HepG2 (cell line): ENCODE results near the gene TET3. TPM values are rescaled to one million over a fixed set of nuclear protein-coding genes. Genes with fewer than 3 reads are reported as not detected.

Experiments used
- EP300 ChIP-seq, 3 experiments: sonication (generic) in 1 of 3; formaldehyde crosslinking in 1 of 3; IDR thresholded peaks; 2 replicates each; pipeline versions ENCODE4 v1.5.1 to v1.6.1; 2011 to 2020; ENCODE audit warnings: low read depth in 2 of 3, low read length in 2 of 3, borderline replicate concordance in 1 of 3, improper control_type of control experiment in 1 of 3, mild to moderate bottlenecking in 1 of 3, missing genetic modification reagents in 1 of 3, moderate library complexity in 1 of 3
- GATAD2A ChIP-seq: IDR thresholded peaks from 2 replicates; pipeline ENCODE4 v1.6.1; 2016
- IRF9 ChIP-seq: sonication (generic); formaldehyde crosslinking; IDR thresholded peaks from 2 replicates; pipeline ENCODE4 v1.8.0; 2022; ENCODE audit warnings: missing genetic modification reagents, mild to moderate bottlenecking, borderline replicate concordance
- NFE2L1 ChIP-seq: sonication (generic); formaldehyde crosslinking; IDR thresholded peaks from 2 replicates; pipeline ENCODE4 v1.4.0; 2020; ENCODE audit warnings: missing genetic modification reagents, mild to moderate bottlenecking, borderline replicate concordance
- NRL ChIP-seq: sonication (generic); formaldehyde crosslinking; IDR thresholded peaks from 2 replicates; pipeline ENCODE4 v1.5.0; 2020; ENCODE audit warnings: missing genetic modification reagents, mild to moderate bottlenecking, moderate library complexity, borderline replicate concordance
- SNAPC5 ChIP-seq: sonication (generic); formaldehyde crosslinking; IDR thresholded peaks from 2 replicates; pipeline ENCODE4 v1.8.1; 2023; ENCODE audit warnings: mild to moderate bottlenecking, missing genetic modification reagents, borderline replicate concordance
- SRSF9 ChIP-seq: fragments of 200-400 bp; formaldehyde crosslinking; IDR thresholded peaks from 2 replicates; pipeline ENCODE4 v1.6.1; 2018; ENCODE audit warnings: borderline replicate concordance, mild to moderate bottlenecking, low read depth, low read length; ENCODE audit not compliant: insufficient read depth, poor library complexity, severe bottlenecking
- SSRP1 ChIP-seq: IDR thresholded peaks from 2 replicates; pipeline ENCODE4 v1.6.1; 2016; ENCODE audit warnings: control low read depth
- ZBTB40 ChIP-seq, 2 experiments: fragments of 450-650 bp in 1 of 2; sonication (generic) in 1 of 2; formaldehyde crosslinking in 1 of 2; IDR thresholded peaks; 2 replicates each; pipeline versions ENCODE4 v1.6.1 to v1.8.0; 2016 to 2022; ENCODE audit warnings: antibody characterized with exemption in 1 of 2, mild to moderate bottlenecking in 1 of 2, missing genetic modification reagents in 1 of 2
- ZMYM4 ChIP-seq: sonication (generic); formaldehyde crosslinking; IDR thresholded peaks from 2 replicates; pipeline ENCODE4 v1.8.1; 2023; ENCODE audit warnings: mild to moderate bottlenecking, missing genetic modification reagents
- ZNF101 ChIP-seq: sonication (generic); formaldehyde crosslinking; IDR thresholded peaks from 2 replicates; pipeline ENCODE4 v1.4.0; 2020; ENCODE audit warnings: mild to moderate bottlenecking, low read depth, missing genetic modification reagents, borderline replicate concordance
- ZNF33A ChIP-seq: sonication (generic); formaldehyde crosslinking; IDR thresholded peaks from 2 replicates; pipeline ENCODE4 v1.5.1; 2020; ENCODE audit warnings: missing genetic modification reagents, mild to moderate bottlenecking, moderate library complexity, borderline replicate concordance
- ZNF580 ChIP-seq: IDR thresholded peaks from 2 replicates; pipeline ENCODE4 v1.6.1; 2016; ENCODE audit warnings: low read depth, borderline replicate concordance
- ZNF614 ChIP-seq: IDR thresholded peaks from 2 replicates; pipeline ENCODE4 v1.6.1; 2018; ENCODE audit warnings: missing biosample characterization, missing genetic modification reagents, inconsistent platforms, borderline replicate concordance
- ZNF639 ChIP-seq: conservative IDR thresholded peaks from 2 replicates; pipeline ENCODE4 v1.6.1; 2018; ENCODE audit warnings: missing genetic modification reagents
- polyA plus RNA-seq, 8 experiments: library from polyadenylated mRNA; depleted of rRNA in 3 of 8; stranded (reverse) in 7 of 8; unstranded in 1 of 8; fragments of >200 nt; fragmentation: Illumina TruSeq in 4 of 8; extraction: Trizol in 4 of 8; gene quantifications; 2 replicates each; pipeline versions ENCODE4 v1.2.1 to v1.2.3, GENCODE V29; 2011 to 2016; ENCODE audit warnings: low read depth in 4 of 8, missing spikeins in 1 of 8, mixed read lengths in 1 of 8; ENCODE audit not compliant: insufficient read depth in 1 of 8
- total RNA-seq, 5 experiments: library from RNA; depleted of rRNA; stranded (reverse); fragments of >200 nt; fragmentation: Illumina TruSeq; extraction: Trizol; gene quantifications; 2 replicates each; pipeline ENCODE4 v1.2.3, GENCODE V29; 2016; ENCODE audit warnings: low read depth in 1 of 5

The TET3 gene
- total and polyA plus RNA-seq, 2 of the 13 experiments (the other 11 are each of a cell fraction or from before 2014, with no cell fraction given): 4.3 to 6.8 TPM

- TF ChIP-seq NRL (CRISPR knock-in tag) (no peak; the same call in 1 of the 2 replicates), ZMYM4 (CRISPR knock-in tag) (no peak), ZNF580 (CRISPR knock-in tag) (no peak), GATAD2A (no peak), ZNF33A (CRISPR knock-in tag) (no peak), SRSF9 (no peak), NFE2L1 (CRISPR knock-in tag) (no peak), ZBTB40 (IDR thresholded peaks at IDR 0.05) (no peak), ZBTB40 (CRISPR knock-in tag; IDR thresholded peaks at IDR 0.05) (no peak), EP300 (IDR thresholded peaks at IDR 0.05; ENCODE audit: low read depth in 2 of 2, low read length in 2 of 2) (no peak), EP300 (CRISPR knock-in tag; IDR thresholded peaks at IDR 0.05; ENCODE audit: borderline replicate concordance) (no peak), SSRP1 (CRISPR knock-in tag) (no peak), ZNF101 (CRISPR knock-in tag) (no peak), IRF9 (CRISPR knock-in tag) (no peak), SNAPC5 (CRISPR knock-in tag) (no peak), ZNF639 (CRISPR knock-in tag) (no peak), ZNF614 (CRISPR knock-in tag) (no peak)
Observed at GRCh38 chr2:73981081-73982001, 3.4 kb upstream of the TET3 start (continued).
